GM12878 (cell line): ENCODE data around the gene AANAT. TPM values are rescaled to one million over a fixed set of nuclear protein-coding genes. Genes with fewer than 3 reads are reported as not detected.

Experiments
- BRCA1 ChIP-seq: IDR thresholded peaks from 2 replicates; pipeline ENCODE4 v1.6.1; 2011; ENCODE audit warnings: low read depth, low read length, improper control_type of control experiment
- CREB1 ChIP-seq: IDR thresholded peaks from 2 replicates; pipeline ENCODE4 v1.6.1; 2012; ENCODE audit warnings: low read depth, mild to moderate bottlenecking, inconsistent platforms
- E4F1 ChIP-seq: fragments of 450-650 bp; IDR thresholded peaks from 2 replicates; pipeline ENCODE4 v1.6.1; 2018; ENCODE audit warnings: borderline replicate concordance, mild to moderate bottlenecking; ENCODE audit not compliant: partially characterized antibody
- HCFC1 ChIP-seq: fragments of 150-350 bp; IDR thresholded peaks from 2 replicates; pipeline ENCODE4 v1.6.1; 2014; ENCODE audit warnings: low read length
- STAT3 ChIP-seq: IDR thresholded peaks from 2 replicates; pipeline ENCODE4 v1.6.1; 2011; ENCODE audit warnings: low read depth, low read length, improper control_type of control experiment
- polyA plus RNA-seq, 11 experiments: library from polyadenylated mRNA; depleted of rRNA in 4 of 11; unstranded in 6 of 11; stranded (reverse) in 5 of 11; fragments of >200 nt; fragmentation: Nextera tagmentation in 4 of 11; fragmentation: Illumina TruSeq in 1 of 11; extraction: Ambion mirVana in 4 of 11; extraction: Trizol in 1 of 11; gene quantifications; 1 replicate in 1 of 11; 2 replicates in 10 of 11; pipeline versions ENCODE4 v1.2.1 to v1.2.3, GENCODE V29; 2011 to 2016; ENCODE audit warnings: inconsistent platforms in 2 of 11, missing spikeins in 2 of 11, low read depth in 1 of 11
- total RNA-seq, 4 experiments: library from RNA; depleted of rRNA in 3 of 4; stranded (reverse); fragments of >200 nt in 3 of 4; fragmentation: Illumina TruSeq in 1 of 4; extraction: Trizol in 1 of 4; gene quantifications; 2 replicates each; pipeline versions ENCODE4 v1.2.1 to v1.2.3, GENCODE V29; 2013 to 2021

Gene AANAT
- total and polyA plus RNA-seq, 10 of the 15 experiments (the other 5 are each of a cell fraction or from before 2014, with no cell fraction given), result 0.23 TPM; not detected in 9

GRCh38 chr17:76519048-76519966, 51.9 kb downstream of the AANAT start (continued):
- TF ChIP-seq E4F1 (no peak), STAT3 (no peak), HCFC1 (no peak), BRCA1 (no peak), CREB1 (no peak)

Other genes with a start within 250 kb of the AANAT start
Only the 7 nearest of the 12 such genes appear.
- 15.8 and 23.1 TPM in 2 replicates for gene PRPSAP1, start 113.7 kb upstream of the AANAT start, total RNA-seq (2014; rRNA removed)
- 28.4 and 33.1 TPM in 2 replicates for gene PRPSAP1, start 113.7 kb upstream of the AANAT start, total RNA-seq (2014; rRNA removed; fragmentation: Illumina TruSeq; extraction: Trizol)
- gene PRPSAP1, start 113.7 kb upstream of the AANAT start, total RNA-seq (2021), result 46.5 and 55.0 TPM in 2 replicates
- 80.1 and 84.2 TPM in 2 replicates for gene PRPSAP1, start 113.7 kb upstream of the AANAT start, polyA plus RNA-seq (2011; rRNA removed)
- 44.3 and 50.0 TPM in 2 replicates for gene PRPSAP1, start 113.7 kb upstream of the AANAT start, polyA plus RNA-seq (2014; fragmentation: Illumina TruSeq; extraction: Trizol)
- gene PRPSAP1, start 113.7 kb upstream of the AANAT start, polyA plus RNA-seq (2014; fragmentation: Nextera tagmentation; extraction: Ambion mirVana), result 10 to 100 TPM; 26.9 to 34.7 TPM
- 38.5 and 42.4 TPM in 2 replicates for gene PRPSAP1, start 113.7 kb upstream of the AANAT start, polyA plus RNA-seq (2014; rRNA removed)
- gene PRPSAP1, start 113.7 kb upstream of the AANAT start, polyA plus RNA-seq (2016; fragmentation: Nextera tagmentation; extraction: Ambion mirVana), result 10 to 100 TPM; 52.5 to 56.5 TPM
- gene SPHK1, start 83.0 kb upstream of the AANAT start, total RNA-seq (2014; rRNA removed), result 1.1 and 2.0 TPM in 2 replicates
- 0.23 and 0.31 TPM in 2 replicates for gene SPHK1, start 83.0 kb upstream of the AANAT start, total RNA-seq (2014; rRNA removed; fragmentation: Illumina TruSeq; extraction: Trizol)
- gene SPHK1, start 83.0 kb upstream of the AANAT start, total RNA-seq (2021), result 0.77 and 1.3 TPM in 2 replicates
- 0.30 and 0.31 TPM in 2 replicates for gene SPHK1, start 83.0 kb upstream of the AANAT start, polyA plus RNA-seq (2011; rRNA removed)
- gene SPHK1, start 83.0 kb upstream of the AANAT start, polyA plus RNA-seq (2014; fragmentation: Illumina TruSeq; extraction: Trizol), result 0.09 TPM in 1 of 2 replicates, not detected in the other
- not detected for gene SPHK1, start 83.0 kb upstream of the AANAT start, polyA plus RNA-seq (2014; fragmentation: Nextera tagmentation; extraction: Ambion mirVana)
- gene SPHK1, start 83.0 kb upstream of the AANAT start, polyA plus RNA-seq (2014; rRNA removed), result 0.80 and 0.94 TPM in 2 replicates
- gene SPHK1, start 83.0 kb upstream of the AANAT start, polyA plus RNA-seq (2016; fragmentation: Nextera tagmentation; extraction: Ambion mirVana), result under 1 TPM; 0.29 to 0.40 TPM
- gene UBE2O, start 14.5 kb upstream of the AANAT start, total RNA-seq (2014; rRNA removed), result 13.4 and 17.8 TPM in 2 replicates
- 10.3 and 12.4 TPM in 2 replicates for gene UBE2O, start 14.5 kb upstream of the AANAT start, total RNA-seq (2014; rRNA removed; fragmentation: Illumina TruSeq; extraction: Trizol)
- 35.2 and 39.0 TPM in 2 replicates for gene UBE2O, start 14.5 kb upstream of the AANAT start, total RNA-seq (2021)
- 5.7 and 11.1 TPM in 2 replicates for gene UBE2O, start 14.5 kb upstream of the AANAT start, polyA plus RNA-seq (2011; rRNA removed)
- gene UBE2O, start 14.5 kb upstream of the AANAT start, polyA plus RNA-seq (2014; fragmentation: Illumina TruSeq; extraction: Trizol), result 10.1 and 18.1 TPM in 2 replicates
- 1 to 10 TPM; 2.1 to 3.0 TPM for gene UBE2O, start 14.5 kb upstream of the AANAT start, polyA plus RNA-seq (2014; fragmentation: Nextera tagmentation; extraction: Ambion mirVana)
- 14.5 and 21.7 TPM in 2 replicates for gene UBE2O, start 14.5 kb upstream of the AANAT start, polyA plus RNA-seq (2014; rRNA removed)
- 10 to 100 TPM; 13.7 to 15.5 TPM for gene UBE2O, start 14.5 kb upstream of the AANAT start, polyA plus RNA-seq (2016; fragmentation: Nextera tagmentation; extraction: Ambion mirVana)
- gene RHBDF2, start 33.8 kb downstream of the AANAT start, total RNA-seq (2014; rRNA removed), result 22.5 and 31.1 TPM in 2 replicates
- 10.9 and 12.2 TPM in 2 replicates for gene RHBDF2, start 33.8 kb downstream of the AANAT start, total RNA-seq (2014; rRNA removed; fragmentation: Illumina TruSeq; extraction: Trizol)
- gene RHBDF2, start 33.8 kb downstream of the AANAT start, total RNA-seq (2021), result 30.5 and 43.0 TPM in 2 replicates
- gene RHBDF2, start 33.8 kb downstream of the AANAT start, polyA plus RNA-seq (2011; rRNA removed), result 2.0 and 6.5 TPM in 2 replicates
- gene RHBDF2, start 33.8 kb downstream of the AANAT start, polyA plus RNA-seq (2014; fragmentation: Illumina TruSeq; extraction: Trizol), result 3.7 and 12.9 TPM in 2 replicates
- gene RHBDF2, start 33.8 kb downstream of the AANAT start, polyA plus RNA-seq (2014; fragmentation: Nextera tagmentation; extraction: Ambion mirVana), result 1 to 10 TPM in 1 of 2 experiments, under 1 TPM in 1; 0.97 to 1.1 TPM
- 38.3 and 42.4 TPM in 2 replicates for gene RHBDF2, start 33.8 kb downstream of the AANAT start, polyA plus RNA-seq (2014; rRNA removed)
- gene RHBDF2, start 33.8 kb downstream of the AANAT start, polyA plus RNA-seq (2016; fragmentation: Nextera tagmentation; extraction: Ambion mirVana), result 10 to 100 TPM; 24.5 to 26.4 TPM
- gene CYGB, start 70.1 kb downstream of the AANAT start, total RNA-seq (2014; rRNA removed), result 0.34 TPM in 1 of 2 replicates, not detected in the other
- gene CYGB, start 70.1 kb downstream of the AANAT start, total RNA-seq (2014; rRNA removed; fragmentation: Illumina TruSeq; extraction: Trizol), result not detected in 2 replicates
- gene CYGB, start 70.1 kb downstream of the AANAT start, total RNA-seq (2021), result not detected in 2 replicates
- not detected in 2 replicates for gene CYGB, start 70.1 kb downstream of the AANAT start, polyA plus RNA-seq (2011; rRNA removed)
- not detected in 2 replicates for gene CYGB, start 70.1 kb downstream of the AANAT start, polyA plus RNA-seq (2014; fragmentation: Illumina TruSeq; extraction: Trizol)
- gene CYGB, start 70.1 kb downstream of the AANAT start, polyA plus RNA-seq (2014; fragmentation: Nextera tagmentation; extraction: Ambion mirVana), result not detected
- gene CYGB, start 70.1 kb downstream of the AANAT start, polyA plus RNA-seq (2014; rRNA removed), result not detected in 2 replicates
- not detected for gene CYGB, start 70.1 kb downstream of the AANAT start, polyA plus RNA-seq (2016; fragmentation: Nextera tagmentation; extraction: Ambion mirVana)
- 0.44 TPM in 1 of 2 replicates, not detected in the other for gene PRCD, start 72.4 kb downstream of the AANAT start, total RNA-seq (2014; rRNA removed)
- 0.18 TPM in 1 of 2 replicates, not detected in the other for gene PRCD, start 72.4 kb downstream of the AANAT start, total RNA-seq (2014; rRNA removed; fragmentation: Illumina TruSeq; extraction: Trizol)
- 0.37 and 0.95 TPM in 2 replicates for gene PRCD, start 72.4 kb downstream of the AANAT start, total RNA-seq (2021)
- 0.22 and 0.49 TPM in 2 replicates for gene PRCD, start 72.4 kb downstream of the AANAT start, polyA plus RNA-seq (2011; rRNA removed)
- not detected in 2 replicates for gene PRCD, start 72.4 kb downstream of the AANAT start, polyA plus RNA-seq (2014; fragmentation: Illumina TruSeq; extraction: Trizol)
- under 1 TPM in 1 of 2 experiments, not detected in 1; 0.31 TPM for gene PRCD, start 72.4 kb downstream of the AANAT start, polyA plus RNA-seq (2014; fragmentation: Nextera tagmentation; extraction: Ambion mirVana)
- 0.51 TPM in 1 of 2 replicates, not detected in the other for gene PRCD, start 72.4 kb downstream of the AANAT start, polyA plus RNA-seq (2014; rRNA removed)
- under 1 TPM; 0.37 to 0.55 TPM for gene PRCD, start 72.4 kb downstream of the AANAT start, polyA plus RNA-seq (2016; fragmentation: Nextera tagmentation; extraction: Ambion mirVana)
- 0.23 TPM in 1 of 2 replicates, not detected in the other for gene ST6GALNAC2, start 118.3 kb downstream of the AANAT start, total RNA-seq (2014; rRNA removed)
- gene ST6GALNAC2, start 118.3 kb downstream of the AANAT start, total RNA-seq (2014; rRNA removed; fragmentation: Illumina TruSeq; extraction: Trizol), result not detected in 2 replicates
- gene ST6GALNAC2, start 118.3 kb downstream of the AANAT start, total RNA-seq (2021), result 0.13 and 0.41 TPM in 2 replicates
- 0.08 and 0.17 TPM in 2 replicates for gene ST6GALNAC2, start 118.3 kb downstream of the AANAT start, polyA plus RNA-seq (2011; rRNA removed)
- gene ST6GALNAC2, start 118.3 kb downstream of the AANAT start, polyA plus RNA-seq (2014; fragmentation: Illumina TruSeq; extraction: Trizol), result not detected in 2 replicates
- not detected for gene ST6GALNAC2, start 118.3 kb downstream of the AANAT start, polyA plus RNA-seq (2014; fragmentation: Nextera tagmentation; extraction: Ambion mirVana)
- 0.18 TPM in 1 of 2 replicates, not detected in the other for gene ST6GALNAC2, start 118.3 kb downstream of the AANAT start, polyA plus RNA-seq (2014; rRNA removed)
- gene ST6GALNAC2, start 118.3 kb downstream of the AANAT start, polyA plus RNA-seq (2016; fragmentation: Nextera tagmentation; extraction: Ambion mirVana), result under 1 TPM in 1 of 2 experiments, not detected in 1; 0.24 TPM